ENCODE data around the gene KCNA2. TPM values are rescaled to one million over a fixed set of nuclear protein-coding genes. Genes with fewer than 3 reads are reported as not detected.

Gene KCNA2
- total RNA-seq, 1 donor from 2014 or later, result 9.4 TPM

GRCh38 chr1:110645211-110645610 lies 39.1 kb upstream of the KCNA2 start:
- no peak for TF ChIP-seq CTCF (IDR thresholded peaks at IDR 0.05)
- Histone ChIP-seq H3K9me3 (no peaks in the 10 kb centered on the region), H3K27ac (no peak overlapping the region), H3K4me1 (no peaks in the 10 kb centered on the region), H3K36me3 (no peaks in the 10 kb centered on the region), H3K4me3 (no peak overlapping the region), H3K27me3 (no peaks in the 10 kb centered on the region)
- intact Hi-C loops (cut with DNase I), result no loop called here
- no peak for DNase-seq (ENCODE audit: low spot score in 2 of 2)

GRCh38 chr1:110643879-110644472 lies 37.8 kb upstream of the KCNA2 start:
- Histone ChIP-seq H3K4me3 (no peak overlapping the region), H3K36me3 (no peaks in the 10 kb centered on the region), H3K27me3 (no peaks in the 10 kb centered on the region), H3K27ac (no peak overlapping the region), H3K4me1 (no peaks in the 10 kb centered on the region), H3K9me3 (no peaks in the 10 kb centered on the region)
- intact Hi-C loops (cut with DNase I), result no loop called here
- no peak for TF ChIP-seq CTCF (IDR thresholded peaks at IDR 0.05)
- no peak for DNase-seq (ENCODE audit: low spot score in 2 of 2)

GRCh38 chr1:110639724-110640386 lies 33.7 kb upstream of the KCNA2 start:
- no peak for TF ChIP-seq CTCF (IDR thresholded peaks at IDR 0.05)
- DNase-seq (ENCODE audit: low spot score in 2 of 2), result no peak
- Histone ChIP-seq H3K27ac (no peak overlapping the region), H3K4me3 (no peak overlapping the region), H3K4me1 (no peaks in the 10 kb centered on the region), H3K36me3 (no peaks in the 10 kb centered on the region), H3K9me3 (no peaks in the 10 kb centered on the region), H3K27me3 (no peaks in the 10 kb centered on the region)
- intact Hi-C loops (cut with DNase I), result no loop called here

DNA sequence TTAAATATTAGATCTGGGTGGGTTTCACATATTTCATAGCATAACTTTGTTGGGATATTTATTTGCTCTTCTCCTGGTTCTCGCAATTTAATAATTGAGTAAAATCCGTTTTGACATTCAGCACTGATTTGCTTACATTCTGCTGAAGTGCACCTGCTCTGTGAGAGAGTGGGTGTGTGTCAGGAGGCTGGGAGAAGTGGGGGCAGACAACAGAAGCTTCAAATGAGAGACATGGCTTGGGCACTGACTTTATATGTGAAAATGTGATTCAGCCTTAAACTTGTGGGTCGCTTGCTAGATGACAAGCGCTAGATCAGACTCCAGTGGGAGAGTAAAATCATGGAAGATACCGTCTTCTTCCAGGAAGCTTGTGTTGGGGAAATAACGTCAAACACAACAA lies 32.4 kb upstream of the KCNA2 start:
- Histone ChIP-seq H3K27me3 (no peaks in the 10 kb centered on the region), H3K4me1 (peaks cover 0 to 8% of the 10 kb centered on the region in 2 donors), H3K36me3 (no peaks in the 10 kb centered on the region), H3K4me3 (no peak overlapping the region), H3K27ac (no peak overlapping the region), H3K9me3 (no peaks in the 10 kb centered on the region)
- intact Hi-C loops (cut with DNase I), result no loop called here
- no peak for DNase-seq (ENCODE audit: low spot score in 2 of 2)
- TF ChIP-seq CTCF (IDR thresholded peaks at IDR 0.05), result no peak

DNA sequence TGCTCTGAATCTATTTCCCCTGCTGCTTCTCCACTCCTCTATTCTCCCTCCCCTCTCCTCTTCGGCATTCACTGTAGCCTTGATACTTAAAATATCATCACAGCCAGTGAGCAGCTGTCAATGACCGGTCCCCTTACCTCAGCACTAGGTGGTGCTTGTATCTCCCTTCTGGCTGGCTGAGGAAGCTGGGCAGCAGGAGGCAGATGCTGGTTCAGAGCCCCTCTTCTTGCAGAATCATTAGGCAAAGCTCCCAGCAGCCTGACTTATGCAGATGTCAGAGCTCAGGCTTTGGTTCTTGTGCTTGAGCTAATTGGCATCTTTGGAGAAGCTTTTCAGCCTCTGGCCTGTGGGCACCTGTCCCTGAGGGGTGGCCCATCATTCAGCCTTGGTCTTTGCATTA lies 31.9 kb upstream of the KCNA2 start:
- DNase-seq (ENCODE audit: low spot score in 2 of 2), result no peak
- no peak for TF ChIP-seq CTCF (IDR thresholded peaks at IDR 0.05)
- Histone ChIP-seq H3K27ac (no peak overlapping the region), H3K9me3 (no peaks in the 10 kb centered on the region), H3K4me1 (peaks cover 0 to 8% of the 10 kb centered on the region in 2 donors), H3K36me3 (no peaks in the 10 kb centered on the region), H3K4me3 (no peak overlapping the region), H3K27me3 (no peaks in the 10 kb centered on the region)
- intact Hi-C loops (cut with DNase I), result no loop called here
